ENCODE measurements around the gene DIP2C.
"Not testable (repeated sequence)": the region's sequence is repeated elsewhere in the genome, so short reads cannot be mapped to it uniquely, and the experiment has no call there.

The DIP2C gene

DNA sequence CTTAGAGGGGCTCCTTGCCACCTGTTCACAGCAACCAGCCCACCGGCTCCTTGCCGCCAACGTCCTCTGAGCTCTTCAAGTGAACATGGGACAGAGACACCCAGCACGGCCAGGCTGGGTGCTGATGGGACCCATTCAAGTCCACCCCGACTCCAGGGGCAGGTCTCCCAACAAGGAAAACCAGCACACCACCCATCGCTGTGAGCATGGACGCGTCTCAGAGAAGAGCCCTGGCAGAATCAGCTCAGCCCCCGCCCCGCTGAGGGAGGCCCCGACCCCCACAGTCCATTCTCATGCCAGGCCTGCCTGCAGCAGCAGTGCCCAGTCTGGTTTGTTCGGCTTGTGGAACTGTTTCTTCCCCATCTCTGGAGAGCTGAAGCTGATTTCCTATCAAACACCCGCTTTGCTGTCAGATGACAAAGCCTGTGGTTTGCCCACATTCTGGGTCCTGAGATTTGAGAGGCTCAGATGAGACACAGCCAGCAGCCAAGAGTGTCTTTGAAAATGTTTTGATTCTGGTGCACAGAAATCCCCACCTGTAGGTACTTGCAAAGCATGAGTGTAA, 337.6 kb downstream of the DIP2C start:
- no peak for DNase-seq (ENCODE audit: insufficient read length)
- no peak for TF ChIP-seq POLR2AphosphoS5 (IDR thresholded peaks at IDR 0.05; ENCODE audit: low read depth, low read length)
- no peak for TF ChIP-seq POLR2A (IDR thresholded peaks at IDR 0.05; ENCODE audit: low read depth, low read length)
- no peak for TF ChIP-seq TAF1 (IDR thresholded peaks at IDR 0.05; ENCODE audit: borderline replicate concordance, low read depth, low read length)
- FAIRE-seq = no peak

DNA sequence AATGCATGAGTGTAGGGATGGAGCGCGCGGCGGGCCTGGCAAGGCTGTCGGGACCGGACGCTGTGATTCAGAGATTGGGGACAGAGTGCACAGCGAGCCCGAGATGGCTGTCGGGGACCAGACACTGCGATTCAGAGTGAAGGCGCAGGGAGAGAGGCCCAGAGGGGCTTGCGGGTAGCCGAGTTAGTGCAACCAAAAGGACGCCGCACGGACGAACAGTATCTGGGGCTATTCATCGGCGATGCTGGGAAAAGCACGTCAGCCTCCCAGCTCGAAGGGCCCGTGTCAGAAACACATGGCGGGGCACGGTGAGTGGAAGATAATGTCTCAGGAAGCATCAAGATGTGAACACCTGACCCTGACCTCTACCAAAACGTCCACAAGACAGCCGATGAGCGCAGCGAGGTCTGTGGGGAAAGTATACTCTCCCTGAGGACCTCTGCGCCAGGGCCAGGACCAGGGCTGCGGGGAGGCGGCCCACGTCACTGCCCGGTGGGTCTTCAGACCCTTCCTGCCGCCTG, 338.4 kb downstream of the DIP2C start:
- DNase-seq (ENCODE audit: insufficient read length) (no peak), FAIRE-seq (no peak)
- TF ChIP-seq POLR2A (IDR thresholded peaks at IDR 0.05; ENCODE audit: low read depth, low read length) (no peak), POLR2AphosphoS5 (IDR thresholded peaks at IDR 0.05; ENCODE audit: low read depth, low read length) (no peak), TAF1 (IDR thresholded peaks at IDR 0.05; ENCODE audit: borderline replicate concordance, low read depth, low read length) (no peak)

DNA sequence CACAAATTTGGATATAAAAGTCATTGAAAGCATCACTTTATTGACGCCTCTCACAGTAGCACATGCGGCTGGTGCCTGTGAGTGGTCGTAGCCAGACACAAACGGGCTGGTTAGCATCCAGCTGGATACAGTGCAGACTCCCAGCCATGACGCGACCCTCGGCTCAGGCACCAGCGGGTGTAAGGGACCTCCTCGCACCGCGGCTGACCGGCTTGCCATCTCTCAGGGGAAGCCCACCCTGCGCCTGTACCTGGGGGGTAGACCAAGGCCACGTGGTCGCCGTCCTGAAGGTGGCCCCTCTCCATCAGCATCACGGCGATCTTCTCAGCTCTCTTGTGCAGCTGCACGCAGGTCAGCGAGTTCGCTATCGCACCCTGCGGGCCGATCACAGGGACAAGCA, 340.4 kb downstream of the DIP2C start:
- TF ChIP-seq POLR2A (IDR thresholded peaks at IDR 0.05; ENCODE audit: low read depth, low read length) = no peak
- no peak for TF ChIP-seq POLR2AphosphoS5 (IDR thresholded peaks at IDR 0.05; ENCODE audit: low read depth, low read length)
- no peak for TF ChIP-seq TAF1 (IDR thresholded peaks at IDR 0.05; ENCODE audit: borderline replicate concordance, low read depth, low read length)
- FAIRE-seq (no peak), DNase-seq (ENCODE audit: insufficient read length) (no peak)

DNA sequence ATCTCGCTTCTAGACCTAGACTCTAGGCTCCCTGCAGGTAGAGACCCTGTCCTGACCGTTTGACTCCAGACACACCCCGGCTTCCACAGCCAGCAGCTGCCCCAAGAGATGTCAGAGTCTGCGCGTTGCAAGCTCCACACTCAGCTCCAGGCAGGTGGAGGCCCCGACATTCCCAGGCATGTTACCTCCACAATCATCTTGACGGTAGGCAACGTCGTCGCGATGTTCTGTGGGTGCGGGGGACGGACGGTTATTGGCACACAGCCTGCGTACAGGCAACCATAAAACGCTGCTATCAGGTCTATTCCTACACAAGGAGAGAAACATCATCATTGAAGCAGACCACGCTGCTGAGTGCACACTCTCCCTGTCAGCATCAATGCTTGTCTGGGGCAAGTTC, 341.0 kb downstream of the DIP2C start:
- DNase-seq (ENCODE audit: insufficient read length) = no peak
- no peak for FAIRE-seq
- TF ChIP-seq POLR2AphosphoS5 (IDR thresholded peaks at IDR 0.05; ENCODE audit: low read depth, low read length) (no peak), TAF1 (IDR thresholded peaks at IDR 0.05; ENCODE audit: borderline replicate concordance, low read depth, low read length) (no peak), POLR2A (IDR thresholded peaks at IDR 0.05; ENCODE audit: low read depth, low read length) (no peak)

DNA sequence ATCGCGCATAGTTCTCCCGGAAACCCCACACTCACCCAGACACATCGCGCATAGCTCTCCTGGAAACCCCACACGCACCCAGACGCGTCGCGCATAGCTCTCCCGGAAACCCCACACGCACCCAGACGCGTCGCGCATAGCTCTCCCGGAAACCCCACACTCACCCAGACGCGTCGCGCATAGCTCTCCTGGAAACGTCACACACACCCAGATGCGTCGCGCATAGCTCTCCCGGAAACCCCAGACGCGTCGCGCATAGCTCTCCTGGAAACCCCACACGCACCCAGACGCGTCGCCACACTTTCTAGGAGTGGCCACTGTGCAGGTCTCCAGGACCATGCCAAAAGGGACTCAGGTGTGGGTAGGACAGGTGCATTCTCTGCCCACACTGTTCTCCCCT, 341.7 kb downstream of the DIP2C start:
- not testable (repeated sequence) for DNase-seq (ENCODE audit: insufficient read length); FAIRE-seq

DNA sequence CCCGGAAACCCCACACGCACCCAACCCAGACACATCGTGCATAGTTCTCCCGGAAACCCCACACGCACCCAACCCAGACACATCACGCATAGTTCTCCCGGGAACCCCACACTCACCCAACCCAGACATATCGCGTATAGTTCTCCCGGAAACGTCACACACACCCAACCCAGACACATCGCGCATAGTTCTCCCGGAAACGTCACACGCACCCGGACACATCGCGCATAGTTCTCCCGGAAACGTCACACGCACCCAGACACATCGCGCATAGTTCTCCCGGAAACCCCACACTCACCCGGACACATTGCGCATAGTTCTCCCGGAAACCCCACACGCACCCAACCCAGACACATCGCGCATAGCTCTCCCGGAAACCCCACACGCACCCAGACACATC, 342.3 kb downstream of the DIP2C start:
- not testable (repeated sequence) for DNase-seq (ENCODE audit: insufficient read length); FAIRE-seq

DNA sequence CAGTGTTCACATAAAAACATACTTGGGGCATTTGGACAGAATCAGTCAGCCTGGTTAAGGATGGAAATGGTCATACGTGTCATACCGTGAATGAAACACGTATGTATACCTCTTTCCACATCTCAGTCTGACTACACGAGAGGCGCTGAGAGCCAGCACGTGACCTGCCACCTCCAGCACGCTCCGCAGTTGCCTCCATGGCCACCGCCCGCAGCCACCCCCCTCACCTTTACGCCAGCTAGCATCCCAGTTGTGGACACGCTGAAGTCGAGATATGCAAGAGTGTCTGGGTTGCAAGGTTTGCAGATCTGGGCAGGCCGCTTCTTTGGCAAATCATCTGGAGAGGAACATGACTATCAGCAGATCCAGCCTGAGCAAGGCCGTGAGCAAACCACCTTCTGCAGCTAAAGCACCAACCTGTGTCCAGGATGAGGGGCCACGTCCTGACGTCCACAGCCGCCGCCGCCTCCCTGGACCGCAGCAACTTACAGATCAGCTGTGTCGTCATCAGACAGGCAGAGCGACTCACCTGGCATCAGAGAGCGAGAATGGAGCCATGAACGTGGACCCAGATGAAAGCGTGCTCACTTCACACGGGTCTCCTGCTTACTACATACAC, 344.8 kb downstream of the DIP2C start:
- no peak for TF ChIP-seq POLR2AphosphoS5 (IDR thresholded peaks at IDR 0.05; ENCODE audit: low read depth, low read length)
- no peak for TF ChIP-seq POLR2A (IDR thresholded peaks at IDR 0.05; ENCODE audit: low read depth, low read length)
- TF ChIP-seq TAF1 (IDR thresholded peaks at IDR 0.05; ENCODE audit: borderline replicate concordance, low read depth, low read length) = no peak
- FAIRE-seq = no peak
- DNase-seq (ENCODE audit: insufficient read length) = no peak

DNA sequence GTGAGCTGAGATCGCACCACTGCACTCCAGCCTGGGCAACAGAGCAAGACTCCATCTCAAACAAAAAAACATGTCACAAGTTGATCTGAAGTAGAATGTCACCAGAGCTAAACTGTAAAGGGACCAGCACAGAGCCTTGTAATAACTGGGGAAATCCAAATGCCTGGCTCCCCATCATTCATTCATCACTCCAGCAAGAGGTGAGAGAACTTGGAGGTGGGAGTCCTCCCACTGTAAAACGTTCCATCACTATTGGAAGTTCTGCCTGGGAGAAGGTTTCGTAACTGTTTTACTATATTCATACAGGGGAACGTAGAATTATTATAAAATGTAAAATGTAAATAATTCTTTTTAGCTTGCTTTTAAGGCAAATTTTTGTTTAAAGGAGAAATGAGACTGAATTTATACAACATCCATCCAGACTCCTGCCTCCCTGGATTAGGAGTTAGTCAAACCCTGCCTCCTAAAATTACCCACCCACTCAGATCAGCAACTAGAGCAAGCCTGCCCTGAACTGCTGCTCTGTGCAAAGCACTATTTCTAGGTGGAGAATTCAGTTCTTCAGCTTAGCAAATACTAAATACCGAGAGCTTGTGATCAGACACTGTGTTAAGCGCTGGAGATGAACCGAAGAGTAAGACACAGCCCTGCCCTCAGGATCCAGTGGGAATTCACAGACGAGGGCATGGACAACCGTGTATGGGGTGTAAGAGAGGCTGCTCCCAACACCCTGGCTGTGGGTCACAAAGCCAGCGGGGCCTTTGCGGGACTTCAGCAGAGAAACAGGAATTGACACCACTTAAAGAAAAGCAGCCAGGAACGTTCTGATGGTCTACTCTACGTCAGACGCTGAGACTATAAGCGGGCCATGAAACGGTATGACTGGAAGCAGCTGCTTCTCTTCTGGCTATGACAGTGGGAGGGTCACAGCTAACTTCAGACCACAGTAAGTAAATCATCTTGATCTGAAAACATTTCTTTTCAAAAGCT, 345.9 kb downstream of the DIP2C start:
- TF ChIP-seq TAF1 (IDR thresholded peaks at IDR 0.05; ENCODE audit: borderline replicate concordance, low read depth, low read length) (no peak), POLR2AphosphoS5 (IDR thresholded peaks at IDR 0.05; ENCODE audit: low read depth, low read length) (no peak), POLR2A (IDR thresholded peaks at IDR 0.05; ENCODE audit: low read depth, low read length) (no peak)
- DNase-seq (ENCODE audit: insufficient read length) (no peak), FAIRE-seq (no peak)

DNA sequence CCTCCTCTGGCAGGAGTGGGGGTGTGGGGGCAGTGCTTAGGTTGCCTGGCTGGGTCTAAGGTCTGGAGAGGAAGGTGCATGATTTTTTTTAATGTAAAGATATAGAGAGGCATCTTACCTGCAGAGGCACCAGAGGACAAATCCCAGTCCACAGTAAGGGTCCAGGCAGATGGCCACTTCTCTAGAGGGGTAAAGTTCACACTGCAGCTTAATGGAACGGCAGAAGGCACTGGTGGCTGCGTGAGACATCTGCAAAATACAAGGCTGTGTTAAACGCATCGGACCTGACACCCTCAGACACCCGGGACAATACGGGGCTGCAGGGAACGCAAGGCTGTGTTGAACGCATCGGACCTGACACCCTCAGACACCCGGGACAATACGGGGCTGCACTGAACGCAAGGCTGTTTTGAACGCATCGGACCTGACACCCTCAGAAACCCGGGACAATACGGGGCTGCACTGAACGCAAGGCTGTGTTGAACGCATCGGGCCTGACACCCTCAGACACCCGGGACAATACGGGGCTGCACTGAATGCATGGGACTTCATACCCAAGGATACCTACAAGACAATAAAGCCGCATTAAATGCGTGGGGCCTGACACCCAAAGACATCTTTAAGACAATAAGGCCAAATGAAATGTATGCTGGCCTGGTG, 348.3 kb downstream of the DIP2C start:
- no peak for FAIRE-seq
- DNase-seq (ENCODE audit: insufficient read length) = no peak
- no peak for TF ChIP-seq TAF1 (IDR thresholded peaks at IDR 0.05; ENCODE audit: borderline replicate concordance, low read depth, low read length)
- no peak for TF ChIP-seq POLR2AphosphoS5 (IDR thresholded peaks at IDR 0.05; ENCODE audit: low read depth, low read length)
- no peak for TF ChIP-seq POLR2A (IDR thresholded peaks at IDR 0.05; ENCODE audit: low read depth, low read length)

DNA sequence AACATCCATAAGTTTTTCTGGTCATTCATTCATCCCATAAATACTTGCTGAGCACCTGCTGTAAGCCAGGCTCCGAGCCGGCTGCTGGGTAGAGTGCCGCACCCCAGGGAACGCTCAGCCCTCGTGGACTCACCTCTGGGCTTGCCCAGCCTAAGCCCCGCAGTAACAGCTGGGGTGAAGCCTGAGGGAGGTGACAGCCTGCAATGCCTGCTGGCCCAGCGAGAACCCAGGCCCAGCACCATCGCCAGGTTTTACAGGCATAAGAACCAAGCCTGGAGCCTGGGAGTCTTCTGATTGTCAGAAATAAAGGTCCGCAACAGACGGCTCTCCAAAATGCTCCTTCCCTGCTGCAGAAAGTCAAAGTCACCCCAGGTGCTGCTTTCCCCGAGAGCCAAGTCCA, 348.8 kb downstream of the DIP2C start:
- DNase-seq (ENCODE audit: insufficient read length) = no peak
- TF ChIP-seq POLR2AphosphoS5 (IDR thresholded peaks at IDR 0.05; ENCODE audit: low read depth, low read length) (no peak), TAF1 (IDR thresholded peaks at IDR 0.05; ENCODE audit: borderline replicate concordance, low read depth, low read length) (no peak), POLR2A (IDR thresholded peaks at IDR 0.05; ENCODE audit: low read depth, low read length) (no peak)
- no peak for FAIRE-seq

DNA sequence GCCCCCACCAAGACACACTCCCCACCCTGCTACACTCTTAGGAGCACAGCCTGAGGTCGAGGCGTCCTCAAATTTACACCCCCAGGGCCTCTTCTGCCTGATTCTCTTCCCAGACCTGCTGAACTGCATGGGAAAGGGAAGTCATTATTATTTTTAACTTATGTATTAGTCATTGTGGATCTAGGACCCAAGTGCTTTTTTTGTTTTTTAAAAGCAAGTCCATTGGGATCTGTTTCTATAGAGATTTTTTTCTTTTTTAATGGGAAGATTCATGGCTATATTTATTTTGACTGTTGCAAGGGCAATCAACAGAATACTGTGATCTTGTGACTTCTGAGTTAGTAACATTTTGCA, 350.5 kb downstream of the DIP2C start:
- DNase-seq (ENCODE audit: insufficient read length) = no peak
- FAIRE-seq = no peak
- TF ChIP-seq TAF1 (IDR thresholded peaks at IDR 0.05; ENCODE audit: borderline replicate concordance, low read depth, low read length) (no peak), POLR2AphosphoS5 (IDR thresholded peaks at IDR 0.05; ENCODE audit: low read depth, low read length) (no peak), POLR2A (IDR thresholded peaks at IDR 0.05; ENCODE audit: low read depth, low read length) (no peak)

Data from GM12892 (cell line).